ENCODE measurements around the gene REG1B. TPM values are rescaled to one million over a fixed set of nuclear protein-coding genes. Genes with fewer than 3 reads are reported as not detected.
"Not testable (repeated sequence)": the region's sequence is repeated elsewhere in the genome, so short reads cannot be mapped to it uniquely, and the experiment has no call there.

REG1B gene
- polyA plus RNA-seq, 12 donors, result not detected

DNA sequence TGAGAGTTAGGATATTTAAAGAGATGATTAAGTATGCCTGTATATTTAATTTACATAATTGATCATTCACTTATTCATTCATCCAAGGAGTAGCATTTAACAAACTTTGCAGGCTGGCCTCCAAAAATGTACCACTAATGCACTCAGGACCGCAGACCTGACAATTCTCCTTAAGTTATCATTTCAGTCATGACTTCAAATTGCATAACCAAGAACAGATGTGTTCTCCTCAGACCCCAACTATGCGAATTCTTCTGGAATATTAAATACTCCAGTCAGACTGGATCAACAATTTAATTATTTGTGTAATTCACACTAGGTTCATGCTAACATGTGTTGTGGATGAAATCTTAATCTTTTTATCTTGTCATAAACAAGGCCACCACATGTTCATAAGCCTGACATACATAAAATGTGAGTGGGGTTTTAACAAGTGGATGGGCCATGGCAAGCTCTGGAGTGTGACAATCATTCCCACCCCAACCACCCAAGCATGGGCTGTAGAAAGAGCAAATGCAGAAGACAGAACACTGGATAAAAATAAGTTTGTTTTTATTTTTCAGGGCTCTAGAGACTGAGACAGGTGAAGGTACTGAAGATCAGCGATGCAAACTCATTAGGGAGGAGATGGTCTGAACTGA lies 3.2 kb downstream of the REG1B start:
- DNase-seq, result no peak

DNA sequence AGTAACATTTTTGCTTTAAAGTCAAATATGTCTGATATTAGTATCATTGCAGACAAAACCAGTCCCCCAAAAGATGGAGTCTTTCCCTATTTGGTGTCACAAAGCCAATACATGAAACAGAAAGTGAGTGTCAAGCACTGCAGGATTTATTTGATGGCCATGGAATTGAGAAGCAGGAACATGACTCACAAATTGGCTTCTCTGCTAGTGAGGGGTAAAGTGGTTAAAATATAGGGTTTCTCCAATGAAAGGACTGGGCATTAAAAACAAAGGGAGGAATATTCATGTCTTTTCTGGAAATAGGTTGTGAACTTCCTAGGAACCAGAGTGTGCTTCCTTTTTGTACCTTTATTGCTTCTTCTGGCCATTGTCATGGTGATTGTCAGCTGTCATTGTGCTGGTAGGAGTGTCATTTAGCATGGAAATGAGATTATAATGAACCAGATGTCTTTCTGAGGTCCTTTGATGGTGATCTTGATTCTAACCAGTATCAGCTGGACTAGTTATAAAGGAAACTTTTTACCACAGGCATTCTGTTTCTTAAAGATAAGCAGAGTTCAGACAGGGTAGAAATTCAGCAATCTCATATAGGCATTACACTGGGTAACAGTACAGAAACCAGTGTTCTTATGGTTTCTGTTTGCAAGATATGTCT lies 4.1 kb downstream of the REG1B start:
- no peak for DNase-seq

DNA sequence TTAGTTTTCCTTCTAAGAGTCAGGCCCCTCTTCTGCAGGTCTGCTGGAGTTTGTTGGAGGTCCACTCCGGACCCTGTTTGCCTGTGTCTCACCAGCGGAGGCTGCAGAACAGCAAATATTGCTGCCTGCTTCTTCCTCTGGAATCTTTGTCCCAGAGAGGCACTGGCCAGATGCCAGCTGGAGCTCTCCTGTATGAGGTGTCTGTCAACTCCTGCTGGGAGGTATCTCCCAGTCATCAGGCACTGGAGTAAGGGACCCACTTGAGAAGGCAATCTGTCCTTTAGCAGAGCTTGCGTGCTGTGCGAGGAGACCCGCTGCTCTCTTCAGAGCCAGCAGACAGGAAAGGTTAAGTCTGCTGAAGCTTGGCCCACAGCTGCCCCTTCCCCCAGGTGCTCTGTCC lies 4.8 kb downstream of the REG1B start:
- no peak for DNase-seq

DNA sequence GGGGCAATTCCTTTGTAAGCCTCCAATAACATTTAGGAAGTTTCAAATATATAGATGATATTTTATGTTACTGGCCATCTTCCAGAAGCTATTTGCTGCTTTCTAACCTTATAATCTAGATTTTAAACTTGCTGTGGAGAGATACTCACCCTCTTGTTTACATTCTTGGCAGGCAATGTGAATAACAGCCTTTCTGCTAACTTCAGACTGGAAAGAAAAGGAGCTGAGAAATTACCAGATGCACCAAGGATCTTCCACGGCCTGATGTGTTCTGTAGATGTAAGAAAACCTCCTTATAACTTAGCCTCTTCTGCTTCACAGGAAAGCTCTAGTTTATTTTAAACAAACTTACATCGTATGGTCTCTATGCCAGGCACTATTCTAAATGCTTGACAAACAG lies 16.7 kb downstream of the REG1B start:
- DNase-seq, result no peak

DNA sequence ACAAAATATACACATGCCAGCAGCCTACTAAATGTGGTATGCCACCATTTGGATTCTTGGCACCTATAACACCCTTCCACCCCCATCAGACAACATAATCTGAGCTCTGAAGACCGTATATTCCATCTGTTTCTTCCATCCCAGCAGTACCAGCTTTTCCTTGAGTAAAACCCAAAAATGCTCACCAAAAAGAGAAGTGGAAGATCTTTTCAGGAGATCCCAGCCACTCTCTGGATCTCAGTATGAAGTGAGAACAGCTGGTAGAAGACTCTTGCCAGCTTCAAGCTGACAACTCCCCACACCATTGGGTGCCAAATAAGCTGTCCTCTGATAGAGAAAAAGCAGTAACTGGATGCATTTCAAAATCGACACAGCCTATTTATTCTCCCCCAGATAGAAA lies 22.6 kb downstream of the REG1B start:
- DNase-seq, result no peak

DNA sequence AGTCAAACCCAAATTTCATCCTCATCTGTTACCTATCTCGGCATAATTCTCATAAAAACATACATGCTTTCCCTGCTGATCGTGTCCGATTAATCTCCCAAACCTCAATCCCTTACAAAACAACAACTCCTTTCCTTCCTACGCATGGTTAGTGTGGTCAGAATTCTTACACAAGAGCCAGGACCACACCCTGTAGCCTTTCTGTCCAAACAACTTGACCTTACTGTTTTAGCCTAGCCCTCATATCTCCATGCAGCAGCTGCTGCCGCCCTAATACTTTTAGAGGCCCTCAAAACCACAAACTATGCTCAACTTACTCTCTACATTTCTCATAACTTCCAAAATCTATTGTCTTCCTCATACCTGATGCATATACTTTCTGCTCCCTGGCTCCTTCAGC lies 33.0 kb downstream of the REG1B start:
- DNase-seq, result not testable (repeated sequence)

DNA sequence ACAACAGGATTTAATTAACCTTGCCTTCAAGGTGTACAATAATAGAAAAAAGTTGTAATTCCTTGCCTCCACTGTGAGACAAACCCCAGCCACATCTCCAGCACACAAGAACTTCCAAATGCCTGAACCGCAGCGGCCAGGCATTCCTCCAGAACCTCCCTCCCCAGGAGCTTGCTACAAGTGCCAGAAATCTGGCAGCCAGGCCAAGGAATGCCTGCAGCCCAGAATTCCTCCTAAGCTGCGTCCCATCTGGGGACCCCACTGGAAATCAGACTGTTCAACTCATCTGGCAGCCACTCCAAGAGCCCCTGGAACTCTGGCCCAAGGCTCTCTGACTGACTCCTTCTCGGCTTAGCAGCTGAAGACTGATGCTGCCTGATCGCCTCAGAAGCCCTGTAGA lies 34.3 kb downstream of the REG1B start:
- peak; percentile 79 for DNase-seq

DNA sequence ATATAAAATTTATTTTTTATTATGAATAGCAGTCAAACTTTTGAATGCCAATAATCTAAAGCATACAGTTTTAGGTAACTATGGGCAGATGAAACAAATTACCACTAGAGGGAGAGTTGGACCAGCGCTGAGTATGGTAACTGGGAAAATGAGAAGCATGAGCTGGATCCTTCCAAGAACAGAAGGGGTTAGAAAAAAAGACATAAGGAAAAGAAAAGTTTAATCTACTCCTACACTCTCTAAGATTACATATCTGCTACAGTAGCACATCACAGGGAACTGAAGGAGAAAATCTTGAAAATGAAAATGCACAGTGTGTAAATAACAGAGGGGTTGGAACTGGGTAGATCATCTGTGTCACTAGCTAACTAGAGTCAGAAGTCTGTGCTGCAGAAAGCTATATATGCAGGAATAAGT lies 46.8 kb downstream of the REG1B start:
- peak; percentile 41 for DNase-seq

DNA sequence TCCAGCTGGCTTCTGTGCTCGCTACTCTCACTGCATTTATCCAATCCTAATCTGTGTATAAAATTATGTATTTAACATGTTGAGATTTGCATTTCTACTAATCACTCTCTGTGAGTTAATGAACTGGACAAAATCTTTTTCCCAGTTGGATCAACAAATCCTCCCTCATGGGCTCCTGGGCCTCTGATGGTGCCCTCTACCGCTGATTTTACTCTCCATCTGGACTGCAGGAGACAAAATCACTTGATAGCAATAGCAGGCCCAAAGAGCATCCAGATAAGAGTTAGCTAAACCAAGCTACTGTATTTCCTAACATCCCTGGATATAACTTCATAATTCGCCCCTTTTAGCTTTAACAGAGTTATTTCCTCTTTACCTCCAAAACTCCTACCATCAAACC lies 47.8 kb downstream of the REG1B start:
- no peak for DNase-seq

Other genes starting within 250 kb of the REG1B start
- gene REG3G, start 62.3 kb downstream of the REG1B start, polyA plus RNA-seq (ENCODE audit: insufficient read length in 12 of 12), result not detected
- not detected for gene REG1A, start 32.5 kb upstream of the REG1B start, polyA plus RNA-seq (ENCODE audit: insufficient read length in 12 of 12)
- gene REG3A, start 71.8 kb upstream of the REG1B start, polyA plus RNA-seq (ENCODE audit: insufficient read length in 12 of 12), result not detected

All from muscle of arm (tissue), 12 donors.